Keratinocyte (primary cell): ENCODE measurements around the gene SPA17. TPM values are rescaled to one million over a fixed set of nuclear protein-coding genes. Genes with fewer than 3 reads are reported as not detected.

ENCODE experiments used
- DNase-seq: peaks from one replicate; pipeline ENCODE4 v3.0.0-alpha.2; 2011; ENCODE audit warnings: low read depth, missing footprints, low spot score
- FAIRE-seq: peaks from 2 replicates; lab custom pipeline; 2011; peaks lifted over from hg19 to GRCh38; lab: Jason Lieb, UNC
- H2AFZ ChIP-seq: 2 replicates; pipeline ENCODE4 v1.6.0; 2012; ENCODE audit warnings: low read length, control low read depth, inconsistent platforms; ENCODE audit not compliant: control insufficient read depth
- H3K27ac ChIP-seq: 2 replicates; pipeline ENCODE4 v1.5.1; 2011; ENCODE audit warnings: low read length; ENCODE audit not compliant: control insufficient read depth, insufficient read depth
- H3K27me3 ChIP-seq: 3 replicates; pipeline ENCODE4 v1.6.0; 2011; ENCODE audit warnings: low read length; ENCODE audit not compliant: control insufficient read depth, insufficient read depth; ENCODE audit errors: extremely low read depth
- H3K36me3 ChIP-seq, 2 experiments: 2 replicates in 1 of 2; 3 replicates in 1 of 2; pipeline ENCODE4 v1.5.1; 2011; ENCODE audit warnings: low read length in 2 of 2, mild to moderate bottlenecking in 1 of 2; ENCODE audit not compliant: control insufficient read depth in 2 of 2, insufficient read depth in 2 of 2; ENCODE audit errors: extremely low read depth in 1 of 2
- H3K4me1 ChIP-seq: 3 replicates; pipeline ENCODE4 v1.5.1; 2011; ENCODE audit warnings: low read length; ENCODE audit not compliant: control insufficient read depth, insufficient read depth; ENCODE audit errors: extremely low read depth
- H3K4me2 ChIP-seq: 3 replicates; pipeline ENCODE4 v1.6.0; 2011; ENCODE audit warnings: low read depth, low read length; ENCODE audit not compliant: control insufficient read depth, insufficient read depth; ENCODE audit errors: extremely low read depth
- H3K4me3 ChIP-seq, 3 experiments: fragments of 200-600 bp in 1 of 3; sonication (generic) in 1 of 3; 2 replicates in 2 of 3; 3 replicates in 1 of 3; pipeline ENCODE4 v1.5.1; 2011 to 2016; ENCODE audit warnings: low read length in 3 of 3, mild to moderate bottlenecking in 3 of 3, control low read depth in 2 of 3, inconsistent platforms in 1 of 3, low read depth in 1 of 3, mixed read lengths in 1 of 3, mixed run types in 1 of 3, moderate library complexity in 1 of 3; ENCODE audit not compliant: control insufficient read depth in 2 of 3, insufficient read depth in 2 of 3; ENCODE audit errors: extremely low read depth in 1 of 3
- H3K79me2 ChIP-seq: 2 replicates; pipeline ENCODE4 v1.6.0; 2012; ENCODE audit warnings: low read length; ENCODE audit not compliant: control insufficient read depth, insufficient read depth
- H3K9ac ChIP-seq: 3 replicates; pipeline ENCODE4 v1.6.0; 2011; ENCODE audit warnings: low read length; ENCODE audit not compliant: control insufficient read depth, insufficient read depth; ENCODE audit errors: extremely low read depth
- H3K9me1 ChIP-seq: 3 replicates; pipeline ENCODE4 v1.6.0; 2011; ENCODE audit warnings: low read length; ENCODE audit not compliant: control insufficient read depth, insufficient read depth; ENCODE audit errors: extremely low read depth
- H3K9me3 ChIP-seq: 2 replicates; pipeline ENCODE4 v1.5.1; 2012; ENCODE audit warnings: low read depth, low read length; ENCODE audit not compliant: control insufficient read depth
- H4K20me1 ChIP-seq: 3 replicates; pipeline ENCODE4 v1.6.0; 2011; ENCODE audit warnings: low read length; ENCODE audit not compliant: control insufficient read depth, insufficient read depth; ENCODE audit errors: extremely low read depth
- EZH2 ChIP-seq: IDR thresholded peaks from one replicate; pipeline ENCODE4 v1.6.1; 2012; ENCODE audit warnings: inconsistent platforms, mild to moderate bottlenecking, low read length, moderate library complexity
- dilution Hi-C: fragments of 300-500 bp; cut with MboI; formaldehyde crosslinking; loops from one replicate; pipeline ENCODE4 v1.7.0; 2020; ENCODE audit warnings: low sequenced_read_pairs; ENCODE audit not compliant: extremely low pct_ligation_motif_present
- polyA plus RNA-seq, 5 experiments: library from polyadenylated mRNA; depleted of rRNA in 3 of 5; stranded (reverse) in 3 of 5; stranded (forward) in 1 of 5; unstranded in 1 of 5; fragments of >200 nt; gene quantifications; 1 replicate in 1 of 5; 2 replicates in 3 of 5; 3 replicates in 1 of 5; pipeline versions ENCODE4 v1.2.1 to v1.2.3, GENCODE V29; 2011 to 2012; ENCODE audit warnings: missing spikeins in 2 of 5, low read depth in 1 of 5, low replicate concordance in 1 of 5
- TF ChIP-seq, protein P1 (sequence below), 3 experiments: IDR thresholded peaks in 1 of 3; conservative IDR thresholded peaks in 1 of 3; optimal IDR thresholded peaks in 1 of 3; 2 replicates in 2 of 3; 3 replicates in 1 of 3; pipeline versions ENCODE3 to v1.5.1; 2011; ENCODE audit warnings: low read length in 3 of 3, mild to moderate bottlenecking in 3 of 3, moderate library complexity in 2 of 3, control low read depth in 1 of 3, inconsistent platforms in 1 of 3; ENCODE audit not compliant: insufficient read depth in 2 of 3; ENCODE audit errors: extremely low read depth in 1 of 3

Gene SPA17
- polyA plus RNA-seq, 1 donor (not counting 4 experiments of a cell fraction or from before 2014, with no cell fraction given) = 19.5 TPM

DNA sequence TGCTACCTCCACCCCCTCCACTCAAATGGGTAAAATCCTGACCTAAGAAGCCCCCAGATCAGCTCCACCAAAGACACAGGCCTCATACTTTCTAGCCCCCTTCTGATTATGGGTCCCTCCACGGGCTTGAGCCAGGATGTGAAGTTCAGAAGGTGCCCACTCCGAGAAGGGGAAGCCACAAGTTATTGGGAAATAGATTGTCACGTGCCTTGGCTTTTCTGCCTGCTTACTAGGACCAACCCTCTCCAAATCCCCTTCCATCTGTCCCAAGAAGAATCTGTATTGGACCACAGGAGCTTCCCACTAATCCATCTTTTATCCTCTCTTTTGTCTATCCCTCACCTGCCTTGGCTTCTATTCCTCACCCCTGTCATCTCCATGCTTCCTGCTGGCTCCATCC is 63.0 kb downstream of the SPA17 start:
- Histone ChIP-seq H3K27ac (no peak overlapping the region), H3K4me2 (no peak overlapping the region), H3K4me3 (no peak overlapping the region), H3K4me1 (peaks cover 7% of the 10 kb centered on the region), H3K36me3 (no peaks in the 10 kb centered on the region), H3K9me3 (no peaks in the 10 kb centered on the region), H2AFZ (no peak overlapping the region), H3K79me2 (no peaks in the 10 kb centered on the region), H3K9ac (no peak overlapping the region), H3K27me3 (peaks cover 41% of the 10 kb centered on the region), H4K20me1 (no peaks in the 10 kb centered on the region), H3K9me1 (no peaks in the 10 kb centered on the region)
- no peak for DNase-seq
- TF ChIP-seq, protein P1, sequence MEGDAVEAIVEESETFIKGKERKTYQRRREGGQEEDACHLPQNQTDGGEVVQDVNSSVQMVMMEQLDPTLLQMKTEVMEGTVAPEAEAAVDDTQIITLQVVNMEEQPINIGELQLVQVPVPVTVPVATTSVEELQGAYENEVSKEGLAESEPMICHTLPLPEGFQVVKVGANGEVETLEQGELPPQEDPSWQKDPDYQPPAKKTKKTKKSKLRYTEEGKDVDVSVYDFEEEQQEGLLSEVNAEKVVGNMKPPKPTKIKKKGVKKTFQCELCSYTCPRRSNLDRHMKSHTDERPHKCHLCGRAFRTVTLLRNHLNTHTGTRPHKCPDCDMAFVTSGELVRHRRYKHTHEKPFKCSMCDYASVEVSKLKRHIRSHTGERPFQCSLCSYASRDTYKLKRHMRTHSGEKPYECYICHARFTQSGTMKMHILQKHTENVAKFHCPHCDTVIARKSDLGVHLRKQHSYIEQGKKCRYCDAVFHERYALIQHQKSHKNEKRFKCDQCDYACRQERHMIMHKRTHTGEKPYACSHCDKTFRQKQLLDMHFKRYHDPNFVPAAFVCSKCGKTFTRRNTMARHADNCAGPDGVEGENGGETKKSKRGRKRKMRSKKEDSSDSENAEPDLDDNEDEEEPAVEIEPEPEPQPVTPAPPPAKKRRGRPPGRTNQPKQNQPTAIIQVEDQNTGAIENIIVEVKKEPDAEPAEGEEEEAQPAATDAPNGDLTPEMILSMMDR (optimal IDR thresholded peaks at IDR 0.05 in 1 of 3, IDR thresholded peaks at IDR 0.05 in 1 of 3, conservative IDR thresholded peaks at IDR 0.05 in 1 of 3; ENCODE audit: extremely low read depth in 1 of 3, insufficient read depth in 2 of 3, low read length in 3 of 3) = no peak
- TF ChIP-seq EZH2 = no peak
- FAIRE-seq = no peak
- dilution Hi-C loops = no loop called here

DNA sequence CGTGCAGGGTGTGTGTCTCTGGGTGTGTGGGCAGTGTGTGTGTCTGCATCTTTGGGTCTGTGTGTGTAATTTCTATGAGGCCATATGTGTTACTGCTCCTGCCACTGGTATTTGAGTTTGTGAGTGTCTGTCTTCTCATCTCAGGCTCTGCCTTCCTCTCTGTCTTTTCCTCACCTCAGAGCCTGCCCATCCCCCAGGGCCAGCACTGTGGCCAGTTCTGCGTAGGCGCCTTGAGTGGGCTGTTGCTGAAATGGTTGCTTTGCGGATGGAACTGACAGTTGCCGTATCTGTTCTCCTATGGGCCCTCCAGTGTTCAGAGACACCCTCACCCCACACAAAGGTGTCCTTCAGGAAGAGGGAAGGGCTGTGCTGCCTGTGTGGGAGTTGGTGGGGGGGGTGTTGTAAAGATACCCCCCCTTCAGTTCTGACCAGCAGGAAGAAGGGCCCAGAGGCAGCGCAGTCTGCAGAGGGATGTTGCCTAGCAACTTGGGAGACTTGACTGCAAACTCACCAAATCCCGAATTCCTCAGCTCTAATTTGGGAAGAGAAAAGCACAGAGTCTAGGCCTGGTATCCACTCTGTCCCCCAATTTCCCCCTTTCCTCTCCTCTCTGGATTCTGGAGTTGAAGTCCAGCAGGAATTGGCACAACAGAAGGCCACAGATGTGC is 64.1 kb downstream of the SPA17 start:
- FAIRE-seq = no peak

More for the DNA sequence above, 64.1 kb downstream of the SPA17 start:
- dilution Hi-C loops = no loop called here
- TF ChIP-seq EZH2 = no peak
- TF ChIP-seq, protein P1 (optimal IDR thresholded peaks at IDR 0.05 in 1 of 3, IDR thresholded peaks at IDR 0.05 in 1 of 3, conservative IDR thresholded peaks at IDR 0.05 in 1 of 3; ENCODE audit: extremely low read depth in 1 of 3, insufficient read depth in 2 of 3, low read length in 3 of 3) = no peak
- H3K27me3 ChIP-seq = peaks cover 46% of the 10 kb centered on the region
- no peak for DNase-seq
- no peaks in the 10 kb centered on the region for H3K36me3 ChIP-seq
- H3K27ac ChIP-seq = no peak overlapping the region
- H4K20me1 ChIP-seq = no peaks in the 10 kb centered on the region
- no peaks in the 10 kb centered on the region for H3K9me3 ChIP-seq
- H3K4me2 ChIP-seq = no peak overlapping the region
- peaks cover 7% of the 10 kb centered on the region for H3K4me1 ChIP-seq
- no peaks in the 10 kb centered on the region for H3K79me2 ChIP-seq
- H3K9me1 ChIP-seq = no peaks in the 10 kb centered on the region
- no peak overlapping the region for H2AFZ ChIP-seq
- H3K9ac ChIP-seq = no peak overlapping the region
- H3K4me3 ChIP-seq = no peak overlapping the region
